ENCODE measurements around the gene TDRD9. TPM values are rescaled to one million over a fixed set of nuclear protein-coding genes. Genes with fewer than 3 reads are reported as not detected.

Gene TDRD9
- total RNA-seq, 1 donor from 2014 or later, result 4.8 TPM

GRCh38 chr14:104101651-104102281, 173.5 kb downstream of the TDRD9 start:
- no peaks in the 10 kb centered on the region for H3K36me3 ChIP-seq
- no peak for TF ChIP-seq CTCF (IDR thresholded peaks at IDR 0.05; ENCODE audit: borderline replicate concordance)
- no peaks in the 10 kb centered on the region for H3K9me3 ChIP-seq (replicated peaks)
- intact Hi-C loops (cut with micrococcal nuclease), result no loop called here
- no peak overlapping the region for H3K27ac ChIP-seq (replicated peaks)
- peaks cover 7% of the 10 kb centered on the region for H3K4me1 ChIP-seq
- H3K27me3 ChIP-seq (ENCODE audit: low read depth), result peaks cover 47% of the 10 kb centered on the region
- no peak overlapping the region for H3K4me3 ChIP-seq
- peak; percentile 4 for DNase-seq

Other genes starting within 250 kb of the TDRD9 start
- gene XRCC3, start 213.0 kb upstream of the TDRD9 start, total RNA-seq, result 4.1 TPM
- 50.5 TPM for gene ZFYVE21, start 212.6 kb upstream of the TDRD9 start, total RNA-seq
- 104 TPM for gene PPP1R13B, start 80.9 kb upstream of the TDRD9 start, total RNA-seq
- 30.7 TPM for gene RD3L, start 14.1 kb downstream of the TDRD9 start, total RNA-seq
- 27.1 TPM for gene ASPG, start 157.2 kb downstream of the TDRD9 start, total RNA-seq
- 6.5 TPM for gene KIF26A, start 210.1 kb downstream of the TDRD9 start, total RNA-seq